GM21717 (cell line): ENCODE measurements around the gene DCLK1.

Source experiments
- ATAC-seq: cut with Tn5 transposase; IDR thresholded peaks from one replicate; pipeline ENCODE4 v1.9.1; 2021; ENCODE audit warnings: mild to moderate bottlenecking, moderate library complexity; ENCODE audit not compliant: unreplicated experiment

The DCLK1 gene

GRCh38 chr13:35909837-35910540 lies 221.2 kb downstream of the DCLK1 start:
- no peak for ATAC-seq

- ATAC-seq, result no peak
These were observed 222.1 kb downstream of the DCLK1 start for GRCh38 chr13:35909091-35909490.

- no peak for ATAC-seq
These were observed 223.0 kb downstream of the DCLK1 start for GRCh38 chr13:35908226-35908625.

GRCh38 chr13:35906636-35907035 lies 224.5 kb downstream of the DCLK1 start:
- no peak for ATAC-seq

GRCh38 chr13:35903075-35903474 lies 228.1 kb downstream of the DCLK1 start:
- ATAC-seq, result no peak

GRCh38 chr13:35898041-35898440 lies 233.1 kb downstream of the DCLK1 start:
- no peak for ATAC-seq

GRCh38 chr13:35894636-35895035 lies 236.5 kb downstream of the DCLK1 start:
- no peak for ATAC-seq

- no peak for ATAC-seq
These were observed 238.1 kb downstream of the DCLK1 start for GRCh38 chr13:35892837-35893814.

- ATAC-seq, result no peak
These were observed 239.4 kb downstream of the DCLK1 start for GRCh38 chr13:35891507-35892441.

- ATAC-seq, result no peak
These were observed 241.6 kb downstream of the DCLK1 start for GRCh38 chr13:35889560-35889959.

GRCh38 chr13:35888981-35889380 lies 242.2 kb downstream of the DCLK1 start:
- ATAC-seq, result no peak

GRCh38 chr13:35888457-35888883 lies 242.7 kb downstream of the DCLK1 start:
- no peak for ATAC-seq

GRCh38 chr13:35887115-35887666 lies 244.0 kb downstream of the DCLK1 start:
- ATAC-seq, result no peak

- no peak for ATAC-seq
These were observed 244.7 kb downstream of the DCLK1 start for GRCh38 chr13:35886332-35887114.

- ATAC-seq, result no peak
These were observed 246.9 kb downstream of the DCLK1 start for GRCh38 chr13:35884211-35884760.

GRCh38 chr13:35882722-35883497 lies 248.3 kb downstream of the DCLK1 start:
- ATAC-seq, result no peak

- ATAC-seq, result no peak
These were observed 249.8 kb downstream of the DCLK1 start for GRCh38 chr13:35881360-35881759.

GRCh38 chr13:35879111-35879510 lies 252.1 kb downstream of the DCLK1 start:
- no peak for ATAC-seq

GRCh38 chr13:35876601-35877000 lies 254.6 kb downstream of the DCLK1 start:
- ATAC-seq, result no peak
